SU-DHL-6 (cell line): ENCODE results near the gene RGS17.
A peak's percentile ranks its signal among the peaks of the same experiment; 100 is the strongest.
"Not testable (repeated sequence)": the region's sequence is repeated elsewhere in the genome, so short reads cannot be mapped to it uniquely, and the experiment has no call there.

Experiments used
- H2AFZ ChIP-seq: fragments of 200-600 bp; sonication (generic); 2 replicates; pipeline ENCODE4 v1.6.1; 2014; ENCODE audit warnings: low read depth, mild to moderate bottlenecking, moderate library complexity, mixed read lengths, antibody characterized with exemption, low read length; ENCODE audit not compliant: severe bottlenecking
- H3F3A ChIP-seq: fragments of 200-600 bp; shearing (Covaris generic); 2 replicates; pipeline ENCODE4 v1.6.0; 2016; ENCODE audit warnings: antibody characterized with exemption, mild to moderate bottlenecking; ENCODE audit not compliant: insufficient read depth
- H3K27ac ChIP-seq: fragments of 200-600 bp; sonication (generic); 2 replicates; pipeline ENCODE4 v1.5.1; 2016; ENCODE audit warnings: low read depth, mild to moderate bottlenecking, low read length, moderate library complexity, mixed read lengths
- H3K27me3 ChIP-seq: fragments of 200-600 bp; sonication (generic), shearing (Covaris generic); 2 replicates; pipeline ENCODE4 v1.6.0; 2014; ENCODE audit warnings: mild to moderate bottlenecking, low read length
- H3K36me3 ChIP-seq: fragments of 200-600 bp; sonication (generic); 2 replicates; pipeline ENCODE4 v1.6.1; 2014; ENCODE audit warnings: mild to moderate bottlenecking, low read length, mixed read lengths
- H3K4me2 ChIP-seq: fragments of 300-600, 200-600 bp; shearing (Covaris generic), sonication (generic); 2 replicates; pipeline ENCODE4 v1.6.0; 2014; ENCODE audit warnings: low read length, low read depth, mild to moderate bottlenecking; ENCODE audit not compliant: poor library complexity, severe bottlenecking
- H3K4me3 ChIP-seq: fragments of 200-600 bp; sonication (generic); 2 replicates; pipeline ENCODE4 v1.5.1; 2014; ENCODE audit warnings: antibody characterized with exemption, low read length, mild to moderate bottlenecking, mixed read lengths; ENCODE audit not compliant: insufficient read depth, poor library complexity, severe bottlenecking
- H3K79me2 ChIP-seq: fragments of 200-600 bp; sonication (generic); 2 replicates; pipeline ENCODE4 v1.6.1; 2014; ENCODE audit warnings: mild to moderate bottlenecking, low read length, moderate library complexity; ENCODE audit not compliant: insufficient read depth
- H3K9ac ChIP-seq: fragments of 200-600 bp; sonication (generic); 2 replicates; pipeline ENCODE4 v1.7.0; 2014; ENCODE audit warnings: mild to moderate bottlenecking, low read length
- H3K9me2 ChIP-seq: fragments of 200-600 bp; sonication (generic); replicated peaks from 2 replicates; pipeline ENCODE4 v1.6.1; 2014; ENCODE audit warnings: low read length; ENCODE audit not compliant: insufficient read depth
- H3K9me3 ChIP-seq: fragments of 200-600 bp; sonication (generic); 2 replicates; pipeline ENCODE4 v1.6.1; 2014; ENCODE audit warnings: low read length, mixed read lengths; ENCODE audit not compliant: insufficient read depth
- H4K20me1 ChIP-seq: fragments of 200-600 bp; sonication (generic); 2 replicates; pipeline ENCODE4 v1.6.1; 2014; ENCODE audit warnings: low read depth, mild to moderate bottlenecking, antibody characterized with exemption, low read length, moderate library complexity, mixed read lengths
- CTCF ChIP-seq: fragments of 200-600 bp; sonication (generic); IDR thresholded peaks from one replicate; pipeline ENCODE4 v1.5.1; 2017; ENCODE audit warnings: antibody characterized with exemption, mild to moderate bottlenecking, low read length, moderate library complexity; ENCODE audit not compliant: insufficient read depth, poor library complexity, severe bottlenecking
- EZH2phosphoT487 ChIP-seq: fragments of 200-600 bp; sonication (generic), shearing (Covaris generic); conservative IDR thresholded peaks from 2 replicates; pipeline ENCODE4 v1.6.1; 2018; ENCODE audit warnings: mild to moderate bottlenecking, antibody characterized with exemption, low read length, moderate library complexity, mixed read lengths

RGS17 gene

GRCh38 chr6:153003366-153003690 lies 127.8 kb downstream of the RGS17 start:
- H3K27me3 ChIP-seq, result no peaks in the 10 kb centered on the region
- H3K9me2 ChIP-seq, result no peaks in the 10 kb centered on the region
- peak overlapping the region; percentile 67 for H3K4me3 ChIP-seq
- H3K36me3 ChIP-seq, result peaks cover 9% of the 10 kb centered on the region
- peaks cover 43% of the 10 kb centered on the region for H3K79me2 ChIP-seq
- TF ChIP-seq CTCF (no peak), EZH2phosphoT487 (no peak)
- no peak overlapping the region; the same call in 1 of the 2 replicates for H3K27ac ChIP-seq
- H3K9me3 ChIP-seq, result no peaks in the 10 kb centered on the region
- H3K4me2 ChIP-seq, result peak overlapping the region; percentile 97
- H4K20me1 ChIP-seq, result peaks cover 8% of the 10 kb centered on the region
- H3K9ac ChIP-seq, result peak overlapping the region; percentile 77
- peak overlapping the region; percentile 72 for H2AFZ ChIP-seq
- H3F3A ChIP-seq, result peaks cover 30% of the 10 kb centered on the region

GRCh38 chr6:153002613-153003365 lies 128.3 kb downstream of the RGS17 start, which contains the start of gene MTRF1L:
TSS of gene MTRF1L (minus strand) at chr6:153002709. CDS start at chr6:153002685, 24 bp downstream.
- peak within 1 kb of the TSS; percentile 67 for H3K4me3 ChIP-seq
- TF ChIP-seq CTCF (no peak), EZH2phosphoT487 (no peak)
- H3K9me3 ChIP-seq, result no peaks in the 10 kb centered on the region
- H3K27me3 ChIP-seq, result no peaks in the 10 kb centered on the region
- peaks cover 30% of the 10 kb centered on the region for H3F3A ChIP-seq
- peak within 1 kb of the TSS; percentile 77 for H3K9ac ChIP-seq
- no peaks in the 10 kb centered on the region for H3K9me2 ChIP-seq
- H4K20me1 ChIP-seq, result peaks cover 8% of the 10 kb centered on the region
- peak within 1 kb of the TSS; percentile 97 for H3K4me2 ChIP-seq
- H3K27ac ChIP-seq, result peak within 1 kb of the TSS; percentile 43
- peak within 1 kb of the TSS; percentile 72 for H2AFZ ChIP-seq
- peaks cover 47% of the 10 kb centered on the region for H3K79me2 ChIP-seq
- peaks cover 13% of the 10 kb centered on the region for H3K36me3 ChIP-seq

- H3K4me2 ChIP-seq, result peak overlapping the region; percentile 97
- H4K20me1 ChIP-seq, result peaks cover 11% of the 10 kb centered on the region
- H3K79me2 ChIP-seq, result peaks cover 55% of the 10 kb centered on the region
- H3K9me2 ChIP-seq, result no peaks in the 10 kb centered on the region
- no peak for TF ChIP-seq EZH2phosphoT487
- H3K36me3 ChIP-seq, result peaks cover 19% of the 10 kb centered on the region
- no peaks in the 10 kb centered on the region for H3K27me3 ChIP-seq
- peak overlapping the region; percentile 77 for H3K9ac ChIP-seq
- H3F3A ChIP-seq, result peaks cover 32% of the 10 kb centered on the region
- H3K4me3 ChIP-seq, result peak overlapping the region; percentile 67
- peak overlapping the region; percentile 43 for H3K27ac ChIP-seq
- peak overlapping the region; percentile 72 for H2AFZ ChIP-seq
- no peaks in the 10 kb centered on the region for H3K9me3 ChIP-seq
Observed at GRCh38 chr6:153001767-153002612, 129.1 kb downstream of the RGS17 start.

- Histone ChIP-seq H4K20me1 (peaks cover 11% of the 10 kb centered on the region), H3K4me2 (peak overlapping the region; percentile 97), H3K4me3 (peak overlapping the region; percentile 67), H3F3A (peaks cover 36% of the 10 kb centered on the region), H3K79me2 (peaks cover 67% of the 10 kb centered on the region), H3K9ac (peak overlapping the region; percentile 77; the same call in 1 of the 2 replicates), H3K36me3 (peaks cover 29% of the 10 kb centered on the region)
- H3K27ac ChIP-seq, H2AFZ ChIP-seq, H3K9me2 ChIP-seq, H3K27me3 ChIP-seq, H3K9me3 ChIP-seq: not testable (repeated sequence)
Observed at GRCh38 chr6:153000790-153001189, 130.3 kb downstream of the RGS17 start.
